HepG2 (cell line): Measurements from ENCODE around the gene NCS1. TPM values are rescaled to one million over a fixed set of nuclear protein-coding genes. Genes with fewer than 3 reads are reported as not detected.

ENCODE experiments used
- ATAC-seq: fragments of 200-7000 bp; cut with Tn5 transposase; 3 replicates; pipeline ENCODE4 v1.9.1; 2020; ENCODE audit warnings: mild to moderate bottlenecking, moderate library complexity
- BruUV-seq: library from RNA; stranded (reverse); fragments of 400-500 nt; replicated peaks from 2 replicates; lab custom pipeline; 2021; lab: Mats Ljungman, UMichigan
- CTCF ChIA-PET: fragments of 300-600 bp; formaldehyde crosslinking; extraction: SDS; loops from one replicate; lab custom pipeline; 2021; ENCODE audit warnings: low total read pairs, inconsistent platforms, low intra/inter-chr PET ratio; lab: Yijun Ruan, JAX
- POLR2A ChIA-PET: fragments of 350-600 bp; sonication (Branson Sonifier 250); formaldehyde crosslinking; loops from one replicate; lab custom pipeline; 2020; ENCODE audit warnings: antibody characterized with exemption, inconsistent platforms; lab: Yijun Ruan, JAX
- DNase-seq: peaks from one replicate; pipeline ENCODE4 v3.0.0-alpha.2; 2015; ENCODE audit warnings: low spot score
- FAIRE-seq: peaks from 3 replicates; lab custom pipeline; 2011; peaks lifted over from hg19 to GRCh38; lab: Jason Lieb, UNC
- H2AFZ ChIP-seq: one replicate; pipeline ENCODE4 v1.6.1; 2011; ENCODE audit warnings: low read length, inconsistent platforms
- H3K27ac ChIP-seq: fragments of 300-600 bp; 3 replicates; pipeline ENCODE4 v1.8.0; 2011; ENCODE audit warnings: mixed run types, mild to moderate bottlenecking, mixed read lengths, low read length, inconsistent platforms; ENCODE audit not compliant: insufficient read depth; ENCODE audit errors: extremely low read length
- H3K27me3 ChIP-seq, 2 experiments: fragments of 200-600 bp in 1 of 2; 2 replicates in 1 of 2; 3 replicates in 1 of 2; pipeline versions ENCODE4 v1.6.0 to v1.8.0; 2011; ENCODE audit warnings: low read length in 2 of 2, mild to moderate bottlenecking in 2 of 2, moderate library complexity in 2 of 2, inconsistent platforms in 1 of 2; ENCODE audit not compliant: insufficient read depth in 2 of 2, control insufficient read depth in 1 of 2
- H3K36me3 ChIP-seq, 2 experiments: fragments of 200-600 bp in 1 of 2; replicated peaks in 1 of 2; 2 replicates in 1 of 2; 3 replicates in 1 of 2; pipeline versions ENCODE4 v1.5.1 to v1.8.0; 2011; ENCODE audit warnings: low read length in 2 of 2, inconsistent platforms in 1 of 2; ENCODE audit not compliant: insufficient read depth in 2 of 2, control insufficient read depth in 1 of 2
- H3K4me1 ChIP-seq: 2 replicates; pipeline ENCODE4 v1.5.1; 2012; ENCODE audit warnings: low read length, inconsistent platforms; ENCODE audit not compliant: insufficient read depth
- H3K4me2 ChIP-seq: 2 replicates; pipeline ENCODE4 v1.6.0; 2011; ENCODE audit warnings: low read depth, low read length, inconsistent platforms
- H3K4me3 ChIP-seq, 3 experiments: fragments of 200-600 bp in 1 of 3; sonication (generic), shearing (Covaris generic) in 1 of 3; replicated peaks in 1 of 3; 2 replicates each; pipeline ENCODE4 v1.5.1; 2011 to 2016; ENCODE audit warnings: low read length in 3 of 3, inconsistent platforms in 2 of 3, low read depth in 2 of 3, mild to moderate bottlenecking in 2 of 3, control low read depth in 1 of 3, mixed read lengths in 1 of 3; ENCODE audit not compliant: insufficient read depth in 1 of 3
- H3K79me2 ChIP-seq: one replicate; pipeline ENCODE4 v1.6.1; 2011; ENCODE audit warnings: low read length, inconsistent platforms; ENCODE audit not compliant: insufficient read depth
- H3K9ac ChIP-seq: 2 replicates; pipeline ENCODE4 v1.6.0; 2011; ENCODE audit warnings: mild to moderate bottlenecking, low read depth, low read length, inconsistent platforms; ENCODE audit not compliant: insufficient read depth
- H3K9me3 ChIP-seq: 2 replicates; pipeline ENCODE4 v1.5.1; 2012; ENCODE audit warnings: mild to moderate bottlenecking, low read length
- H4K20me1 ChIP-seq: 2 replicates; pipeline ENCODE4 v1.6.0; 2011; ENCODE audit warnings: inconsistent platforms, mild to moderate bottlenecking, low read length, moderate library complexity; ENCODE audit not compliant: insufficient read depth
- BRD4 ChIP-seq: sonication (generic); formaldehyde crosslinking; IDR thresholded peaks from 2 replicates; pipeline ENCODE4 v1.4.0; 2020; ENCODE audit warnings: missing genetic modification reagents
- CBFB ChIP-seq: sonication (generic); formaldehyde crosslinking; IDR thresholded peaks from 2 replicates; pipeline ENCODE4 v1.4.0; 2020; ENCODE audit warnings: missing genetic modification reagents
- CEBPB ChIP-seq: IDR thresholded peaks from 2 replicates; pipeline ENCODE4 v1.6.1; 2011; ENCODE audit warnings: low read depth, low read length, improper control_type of control experiment, borderline replicate concordance
- FOXC1 ChIP-seq: sonication (generic); formaldehyde crosslinking; IDR thresholded peaks from 2 replicates; pipeline ENCODE4 v1.8.0; 2022; ENCODE audit warnings: mild to moderate bottlenecking, missing genetic modification reagents, borderline replicate concordance
- HMG20B ChIP-seq: conservative IDR thresholded peaks from 2 replicates; pipeline ENCODE4 v1.6.1; 2016; ENCODE audit warnings: missing genetic modification reagents, missing compliant biosample characterization
- HOXA3 ChIP-seq: sonication (generic); formaldehyde crosslinking; IDR thresholded peaks from 2 replicates; pipeline ENCODE4 v1.5.0; 2020; ENCODE audit warnings: missing genetic modification reagents
- KAT7 ChIP-seq: IDR thresholded peaks from 2 replicates; pipeline ENCODE4 v1.6.1; 2018; ENCODE audit warnings: borderline replicate concordance, missing compliant biosample characterization
- NCOA2 ChIP-seq: sonication (generic); formaldehyde crosslinking; IDR thresholded peaks from 2 replicates; pipeline ENCODE4 v1.8.0; 2022; ENCODE audit warnings: inconsistent platforms
- TBX2 ChIP-seq: sonication (generic); formaldehyde crosslinking; IDR thresholded peaks from 2 replicates; pipeline ENCODE4 v1.5.0; 2020; ENCODE audit warnings: missing genetic modification reagents, mild to moderate bottlenecking, borderline replicate concordance
- ZFP36 ChIP-seq: fragments of 150-350 bp; IDR thresholded peaks from 2 replicates; pipeline ENCODE4 v1.6.1; 2018; ENCODE audit warnings: borderline replicate concordance, low read length, low read depth; ENCODE audit not compliant: partially characterized antibody
- ZKSCAN1 ChIP-seq: fragments of 150-350 bp; IDR thresholded peaks from 2 replicates; pipeline ENCODE4 v1.6.1; 2014; ENCODE audit warnings: low read length
- ZKSCAN8 ChIP-seq: IDR thresholded peaks from 2 replicates; pipeline ENCODE4 v1.6.1; 2016; ENCODE audit warnings: borderline replicate concordance, missing genetic modification reagents, missing compliant biosample characterization
- ZSCAN22 ChIP-seq: sonication (generic); formaldehyde crosslinking; IDR thresholded peaks from 2 replicates; pipeline ENCODE4 v1.4.0; 2020; ENCODE audit warnings: mild to moderate bottlenecking, missing genetic modification reagents
- ZSCAN31 ChIP-seq: sonication (generic); formaldehyde crosslinking; IDR thresholded peaks from 2 replicates; pipeline ENCODE4 v1.5.0; 2020; ENCODE audit warnings: low read depth, mild to moderate bottlenecking, missing genetic modification reagents
- WGBS: methylation state at CpG from one replicate; pipeline ENCODE4 v1.1.6; 2017; ENCODE audit warnings: low lambda C conversion rate; 5-methylcytosine and 5-hydroxymethylcytosine counted together
- in situ Hi-C: cut with HindIII; loops from 2 replicates; pipeline ENCODE4 v1.10.0; 2017; ENCODE audit warnings: low pct_unique_long_range_greater_than_20kb; ENCODE audit not compliant: extremely low pct_ligation_motif_present
- intact Hi-C: fragments of 100-400 bp; cut with micrococcal nuclease; formaldehyde crosslinking; loops from one replicate; pipeline ENCODE4 v1.10.0; 2022; ENCODE audit not compliant: unreplicated experiment
- polyA plus RNA-seq, 8 experiments: library from polyadenylated mRNA; depleted of rRNA in 3 of 8; stranded (reverse) in 7 of 8; unstranded in 1 of 8; fragments of >200 nt; fragmentation: Illumina TruSeq in 4 of 8; extraction: Trizol in 4 of 8; gene quantifications; 2 replicates each; pipeline versions ENCODE4 v1.2.1 to v1.2.3, GENCODE V29; 2011 to 2016; ENCODE audit warnings: low read depth in 4 of 8, missing spikeins in 1 of 8, mixed read lengths in 1 of 8; ENCODE audit not compliant: insufficient read depth in 1 of 8
- total RNA-seq, 5 experiments: library from RNA; depleted of rRNA; stranded (reverse); fragments of >200 nt; fragmentation: Illumina TruSeq; extraction: Trizol; gene quantifications; 2 replicates each; pipeline ENCODE4 v1.2.3, GENCODE V29; 2016; ENCODE audit warnings: low read depth in 1 of 5
- TF ChIP-seq, protein P1 (sequence below): sonication (generic); formaldehyde crosslinking; IDR thresholded peaks from 2 replicates; pipeline ENCODE4 v1.8.0; 2022; ENCODE audit warnings: mild to moderate bottlenecking, missing genetic modification reagents; ENCODE audit not compliant: insufficient replicate concordance
- TF ChIP-seq, protein P2 (sequence below): sonication (generic); formaldehyde crosslinking; conservative IDR thresholded peaks from 2 replicates; pipeline ENCODE4 v1.8.0; 2022; ENCODE audit warnings: missing genetic modification reagents
- TF ChIP-seq, protein P3 (sequence below): sonication (generic); formaldehyde crosslinking; IDR thresholded peaks from 2 replicates; pipeline ENCODE4 v1.8.1; 2023; ENCODE audit warnings: missing genetic modification reagents, mild to moderate bottlenecking, borderline replicate concordance
- TF ChIP-seq, protein P4 (sequence below): sonication (generic); formaldehyde crosslinking; IDR thresholded peaks from 2 replicates; pipeline ENCODE4 v1.5.0; 2020; ENCODE audit warnings: missing genetic modification reagents
- TF ChIP-seq, protein P5 (sequence below): sonication (generic); formaldehyde crosslinking; IDR thresholded peaks from 2 replicates; pipeline ENCODE4 v1.5.0; 2020; ENCODE audit warnings: mild to moderate bottlenecking, missing genetic modification reagents

NCS1 gene
- total and polyA plus RNA-seq, 2 of the 13 experiments (the other 11 are each of a cell fraction or from before 2014, with no cell fraction given), result 4.7 to 6.1 TPM

DNA sequence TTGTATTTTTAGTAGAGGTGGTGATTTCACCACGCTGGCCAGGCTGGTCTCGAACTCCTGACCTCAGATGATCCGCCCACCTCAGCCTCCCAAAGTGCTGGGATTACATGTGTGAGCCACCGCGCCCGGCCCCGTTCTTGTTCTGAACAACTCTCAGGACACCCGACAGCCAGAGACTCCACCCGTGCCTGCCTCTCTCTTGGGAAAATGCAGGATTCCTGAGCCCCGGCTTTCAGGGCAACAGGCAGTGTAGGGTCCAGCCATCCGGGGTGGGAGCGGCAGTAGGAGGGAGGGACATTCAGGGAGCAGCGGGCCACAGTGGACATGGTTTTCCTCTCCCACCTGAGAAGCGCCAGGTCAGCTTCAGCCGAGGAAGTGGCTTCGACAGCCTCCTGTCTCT lies 34.4 kb downstream of the NCS1 start:
- Histone ChIP-seq H3K4me1 (peaks cover 12% of the 10 kb centered on the region), H4K20me1 (no peaks in the 10 kb centered on the region), H3K27ac (no peak overlapping the region), H3K9me3 (no peaks in the 10 kb centered on the region), H2AFZ (no peak overlapping the region), H3K4me3 (no peak overlapping the region), H3K4me2 (no peak overlapping the region), H3K79me2 (no peaks in the 10 kb centered on the region), H3K9ac (no peak overlapping the region), H3K27me3 (no peaks in the 10 kb centered on the region), H3K36me3 (no peaks in the 10 kb centered on the region)
- FAIRE-seq (no peak), DNase-seq (no peak), ATAC-seq (no peak)
- 85% methylated on average over 13 of the region's 16 CpGs for WGBS
- in situ Hi-C loops (no loop called here), intact Hi-C loops (no loop called here)
- ChIA-PET CTCF (no interaction called here), POLR2A (no interaction called here)
- TF ChIP-seq ZSCAN31 (CRISPR knock-in tag), result no peak
- no peak for TF ChIP-seq FOXC1 (CRISPR knock-in tag)
- no peak for TF ChIP-seq BRD4 (CRISPR knock-in tag)
- TF ChIP-seq, protein P1, sequence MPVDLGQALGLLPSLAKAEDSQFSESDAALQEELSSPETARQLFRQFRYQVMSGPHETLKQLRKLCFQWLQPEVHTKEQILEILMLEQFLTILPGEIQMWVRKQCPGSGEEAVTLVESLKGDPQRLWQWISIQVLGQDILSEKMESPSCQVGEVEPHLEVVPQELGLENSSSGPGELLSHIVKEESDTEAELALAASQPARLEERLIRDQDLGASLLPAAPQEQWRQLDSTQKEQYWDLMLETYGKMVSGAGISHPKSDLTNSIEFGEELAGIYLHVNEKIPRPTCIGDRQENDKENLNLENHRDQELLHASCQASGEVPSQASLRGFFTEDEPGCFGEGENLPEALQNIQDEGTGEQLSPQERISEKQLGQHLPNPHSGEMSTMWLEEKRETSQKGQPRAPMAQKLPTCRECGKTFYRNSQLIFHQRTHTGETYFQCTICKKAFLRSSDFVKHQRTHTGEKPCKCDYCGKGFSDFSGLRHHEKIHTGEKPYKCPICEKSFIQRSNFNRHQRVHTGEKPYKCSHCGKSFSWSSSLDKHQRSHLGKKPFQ (CRISPR knock-in tag), result no peak
- TF ChIP-seq, protein P2, sequence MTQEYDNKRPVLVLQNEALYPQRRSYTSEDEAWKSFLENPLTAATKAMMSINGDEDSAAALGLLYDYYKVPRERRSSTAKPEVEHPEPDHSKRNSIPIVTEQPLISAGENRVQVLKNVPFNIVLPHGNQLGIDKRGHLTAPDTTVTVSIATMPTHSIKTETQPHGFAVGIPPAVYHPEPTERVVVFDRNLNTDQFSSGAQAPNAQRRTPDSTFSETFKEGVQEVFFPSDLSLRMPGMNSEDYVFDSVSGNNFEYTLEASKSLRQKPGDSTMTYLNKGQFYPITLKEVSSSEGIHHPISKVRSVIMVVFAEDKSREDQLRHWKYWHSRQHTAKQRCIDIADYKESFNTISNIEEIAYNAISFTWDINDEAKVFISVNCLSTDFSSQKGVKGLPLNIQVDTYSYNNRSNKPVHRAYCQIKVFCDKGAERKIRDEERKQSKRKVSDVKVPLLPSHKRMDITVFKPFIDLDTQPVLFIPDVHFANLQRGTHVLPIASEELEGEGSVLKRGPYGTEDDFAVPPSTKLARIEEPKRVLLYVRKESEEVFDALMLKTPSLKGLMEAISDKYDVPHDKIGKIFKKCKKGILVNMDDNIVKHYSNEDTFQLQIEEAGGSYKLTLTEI (CRISPR knock-in tag), result no peak
- no peak for TF ChIP-seq ZKSCAN1
- TF ChIP-seq HOXA3, result no peak
- TF ChIP-seq, protein P3, sequence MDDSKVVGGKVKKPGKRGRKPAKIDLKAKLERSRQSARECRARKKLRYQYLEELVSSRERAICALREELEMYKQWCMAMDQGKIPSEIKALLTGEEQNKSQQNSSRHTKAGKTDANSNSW (CRISPR knock-in tag), result no peak
- TF ChIP-seq ZFP36, result no peak
- no peak for TF ChIP-seq ZSCAN22 (CRISPR knock-in tag)
- TF ChIP-seq CBFB, result no peak
- TF ChIP-seq, protein P4, sequence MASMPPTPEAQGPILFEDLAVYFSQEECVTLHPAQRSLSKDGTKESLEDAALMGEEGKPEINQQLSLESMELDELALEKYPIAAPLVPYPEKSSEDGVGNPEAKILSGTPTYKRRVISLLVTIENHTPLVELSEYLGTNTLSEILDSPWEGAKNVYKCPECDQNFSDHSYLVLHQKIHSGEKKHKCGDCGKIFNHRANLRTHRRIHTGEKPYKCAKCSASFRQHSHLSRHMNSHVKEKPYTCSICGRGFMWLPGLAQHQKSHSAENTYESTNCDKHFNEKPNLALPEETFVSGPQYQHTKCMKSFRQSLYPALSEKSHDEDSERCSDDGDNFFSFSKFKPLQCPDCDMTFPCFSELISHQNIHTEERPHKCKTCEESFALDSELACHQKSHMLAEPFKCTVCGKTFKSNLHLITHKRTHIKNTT (CRISPR knock-in tag), result no peak
- TF ChIP-seq TBX2 (CRISPR knock-in tag), result no peak
- no peak for TF ChIP-seq NCOA2 (CRISPR knock-in tag)
- no peak for TF ChIP-seq CEBPB
- no peak for TF ChIP-seq KAT7
- no peak for TF ChIP-seq HMG20B
- no peak for TF ChIP-seq ZKSCAN8
- TF ChIP-seq, protein P5, sequence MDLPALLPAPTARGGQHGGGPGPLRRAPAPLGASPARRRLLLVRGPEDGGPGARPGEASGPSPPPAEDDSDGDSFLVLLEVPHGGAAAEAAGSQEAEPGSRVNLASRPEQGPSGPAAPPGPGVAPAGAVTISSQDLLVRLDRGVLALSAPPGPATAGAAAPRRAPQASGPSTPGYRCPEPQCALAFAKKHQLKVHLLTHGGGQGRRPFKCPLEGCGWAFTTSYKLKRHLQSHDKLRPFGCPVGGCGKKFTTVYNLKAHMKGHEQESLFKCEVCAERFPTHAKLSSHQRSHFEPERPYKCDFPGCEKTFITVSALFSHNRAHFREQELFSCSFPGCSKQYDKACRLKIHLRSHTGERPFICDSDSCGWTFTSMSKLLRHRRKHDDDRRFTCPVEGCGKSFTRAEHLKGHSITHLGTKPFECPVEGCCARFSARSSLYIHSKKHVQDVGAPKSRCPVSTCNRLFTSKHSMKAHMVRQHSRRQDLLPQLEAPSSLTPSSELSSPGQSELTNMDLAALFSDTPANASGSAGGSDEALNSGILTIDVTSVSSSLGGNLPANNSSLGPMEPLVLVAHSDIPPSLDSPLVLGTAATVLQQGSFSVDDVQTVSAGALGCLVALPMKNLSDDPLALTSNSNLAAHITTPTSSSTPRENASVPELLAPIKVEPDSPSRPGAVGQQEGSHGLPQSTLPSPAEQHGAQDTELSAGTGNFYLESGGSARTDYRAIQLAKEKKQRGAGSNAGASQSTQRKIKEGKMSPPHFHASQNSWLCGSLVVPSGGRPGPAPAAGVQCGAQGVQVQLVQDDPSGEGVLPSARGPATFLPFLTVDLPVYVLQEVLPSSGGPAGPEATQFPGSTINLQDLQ, result no peak
- no TSS peak for BruUV-seq
